K562 (cell line): ENCODE data around the gene TMED10. TPM values are rescaled to one million over a fixed set of nuclear protein-coding genes. Genes with fewer than 3 reads are reported as not detected.

Experiments
- GTF2F1 ChIP-seq: IDR thresholded peaks from 2 replicates; pipeline ENCODE4 v1.6.1; 2011; ENCODE audit warnings: low read depth, low read length, improper control_type of control experiment
- HMGN3 ChIP-seq: IDR thresholded peaks from 2 replicates; pipeline ENCODE4 v1.6.1; 2011; ENCODE audit warnings: borderline replicate concordance, low read depth, mild to moderate bottlenecking, mixed read lengths, low read length; ENCODE audit not compliant: insufficient read length; ENCODE audit errors: extremely low read depth
- KDM4B ChIP-seq, 2 experiments: fragments of 450-650 bp in 1 of 2; sonication (generic) in 1 of 2; IDR thresholded peaks; 2 replicates each; pipeline ENCODE4 v1.6.1; 2016 to 2017; ENCODE audit warnings: borderline replicate concordance in 2 of 2, antibody characterized with exemption in 1 of 2, low read depth in 1 of 2, mild to moderate bottlenecking in 1 of 2
- LARP7 ChIP-seq: fragments of 450-650 bp; IDR thresholded peaks from 2 replicates; pipeline ENCODE4 v1.6.1; 2016
- NBN ChIP-seq: fragments of 450-650 bp; IDR thresholded peaks from 2 replicates; pipeline ENCODE4 v1.6.1; 2016; ENCODE audit warnings: low read depth, mild to moderate bottlenecking
- NCOA1 ChIP-seq: fragments of 450-650 bp; IDR thresholded peaks from 2 replicates; pipeline ENCODE4 v1.6.1; 2016; ENCODE audit warnings: low read depth
- NCOA2 ChIP-seq, 2 experiments: fragments of 450-650 bp; IDR thresholded peaks; 2 replicates each; pipeline ENCODE4 v1.6.1; 2018; ENCODE audit warnings: mild to moderate bottlenecking in 2 of 2, moderate library complexity in 1 of 2; ENCODE audit not compliant: partially characterized antibody in 2 of 2
- NFRKB ChIP-seq: fragments of 450-650 bp; IDR thresholded peaks from 2 replicates; pipeline ENCODE4 v1.6.1; 2016; ENCODE audit warnings: low read depth
- NR2C1 ChIP-seq, 2 experiments: fragments of 450-650 bp; IDR thresholded peaks; 2 replicates each; pipeline ENCODE4 v1.6.1; 2017; ENCODE audit warnings: mild to moderate bottlenecking in 2 of 2, antibody characterized with exemption in 1 of 2, inconsistent platforms in 1 of 2, missing compliant biosample characterization in 1 of 2, missing genetic modification characterization in 1 of 2
- SIN3A ChIP-seq, 2 experiments: fragments of 150-350 bp in 1 of 2; IDR thresholded peaks; 2 replicates each; pipeline ENCODE4 v1.6.1; 2011 to 2016; ENCODE audit warnings: borderline replicate concordance in 2 of 2, low read depth in 2 of 2, low read length in 2 of 2, mild to moderate bottlenecking in 2 of 2, moderate library complexity in 2 of 2; ENCODE audit not compliant: control insufficient read depth in 1 of 2
- SMARCA5 ChIP-seq: fragments of 450-650 bp; IDR thresholded peaks from 2 replicates; pipeline ENCODE4 v1.6.1; 2016
- TAF7 ChIP-seq: fragments of 450-650 bp; IDR thresholded peaks from 2 replicates; pipeline ENCODE4 v1.6.1; 2016; ENCODE audit warnings: missing genetic modification characterization, missing compliant biosample characterization
- TRIM24 ChIP-seq, 2 experiments: fragments of 450-650 bp; IDR thresholded peaks; 2 replicates each; pipeline ENCODE4 v1.6.1; 2016
- ZBTB7A ChIP-seq: IDR thresholded peaks from 2 replicates; pipeline ENCODE4 v1.6.1; 2011; ENCODE audit warnings: low read depth, mild to moderate bottlenecking, low read length, moderate library complexity, borderline replicate concordance; ENCODE audit not compliant: control insufficient read depth
- ZNF23 ChIP-seq: fragments of 250-450 bp; sonication (Bioruptor Pico); IDR thresholded peaks from 2 replicates; pipeline ENCODE4 v1.4.0; 2020; ENCODE audit warnings: mild to moderate bottlenecking
- polyA plus RNA-seq, 8 experiments: library from polyadenylated mRNA; depleted of rRNA in 4 of 8; stranded (reverse) in 5 of 8; unstranded in 3 of 8; fragments of >200 nt; fragmentation: Nextera tagmentation in 2 of 8; fragmentation: Illumina TruSeq in 1 of 8; extraction: Ambion mirVana in 2 of 8; extraction: Trizol in 1 of 8; gene quantifications; 2 replicates each; pipeline versions ENCODE4 v1.2.1 to v1.2.3, GENCODE V29; 2011 to 2014; ENCODE audit warnings: inconsistent platforms in 1 of 8, missing spikeins in 1 of 8
- total RNA-seq, 7 experiments: library from RNA; depleted of rRNA in 6 of 7; stranded (reverse); fragments of >200 nt in 6 of 7; fragmentation: Illumina TruSeq in 2 of 7; extraction: Trizol in 2 of 7; gene quantifications; 2 replicates each; pipeline versions ENCODE4 v1.2.1 to v1.2.3, GENCODE V29; 2011 to 2021; ENCODE audit warnings: low replicate concordance in 1 of 7
- TF ChIP-seq, protein P1 (sequence below), 2 experiments: fragments of 450-650 bp in 1 of 2; sonication (generic) in 1 of 2; formaldehyde crosslinking in 1 of 2; IDR thresholded peaks in 1 of 2; conservative IDR thresholded peaks in 1 of 2; 2 replicates each; pipeline versions ENCODE4 v1.6.1 to v1.8.1; 2016 to 2023; ENCODE audit warnings: mild to moderate bottlenecking in 2 of 2, moderate library complexity in 2 of 2, inconsistent platforms in 1 of 2, missing genetic modification reagents in 1 of 2
- TF ChIP-seq, protein P2 (sequence below): sonication (generic); formaldehyde crosslinking; IDR thresholded peaks from 2 replicates; pipeline ENCODE4 v1.8.1; 2023; ENCODE audit warnings: mild to moderate bottlenecking, missing genetic modification reagents
- TF ChIP-seq, protein P3 (sequence below), 2 experiments: fragments of 250-450 bp in 1 of 2; fragments of 450-650 bp in 1 of 2; sonication (Bioruptor Pico) in 1 of 2; IDR thresholded peaks; 2 replicates each; pipeline versions ENCODE4 v1.6.1 to v1.8.0; 2016 to 2021; ENCODE audit warnings: mild to moderate bottlenecking in 2 of 2, moderate library complexity in 2 of 2, missing compliant biosample characterization in 1 of 2, missing genetic modification characterization in 1 of 2

TMED10 gene
- total and polyA plus RNA-seq, 9 of the 15 experiments (the other 6 are each of a cell fraction or from before 2014, with no cell fraction given) = 62.2 to 233 (median 124) TPM

DNA sequence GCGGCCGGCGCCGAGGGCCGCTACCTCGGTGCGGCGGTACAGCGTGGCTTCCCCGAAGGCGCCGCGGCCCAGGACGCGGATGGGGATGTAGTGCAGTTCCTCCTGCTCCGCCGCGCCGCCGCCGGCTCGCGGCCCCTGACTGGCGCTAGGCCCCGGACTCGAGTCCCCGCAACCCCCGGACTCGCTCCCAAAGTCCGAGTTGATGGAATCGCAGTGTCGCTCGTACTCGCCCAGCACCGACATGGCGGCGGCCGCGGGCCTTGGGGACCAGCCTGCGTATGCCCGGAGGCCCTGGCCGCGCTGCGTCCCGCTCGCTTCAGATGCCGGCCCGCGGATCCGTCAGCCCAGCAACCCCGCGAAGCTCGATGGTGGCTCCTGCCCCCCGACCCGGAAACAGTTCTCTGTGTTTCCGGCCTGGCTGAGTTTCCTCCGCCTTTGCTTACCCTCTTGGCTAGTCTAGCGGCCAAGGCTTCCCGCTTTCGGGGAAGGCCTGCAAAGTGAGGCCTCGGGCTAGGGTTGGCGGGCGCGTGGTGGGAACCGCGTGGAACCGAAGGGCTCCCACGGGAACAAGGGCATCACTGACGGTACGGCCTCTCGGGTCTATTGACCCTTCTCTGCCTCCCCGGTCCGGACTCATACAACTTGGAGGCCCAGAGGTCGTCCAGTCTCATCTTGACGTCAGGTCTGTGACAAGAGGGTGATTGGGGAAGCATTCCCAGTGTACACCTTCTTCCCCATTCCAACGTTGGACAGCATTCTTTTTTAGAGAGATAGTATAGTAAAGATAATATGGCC lies 49.5 kb downstream of the TMED10 start, which contains the start of gene NEK9 (continued):
- TF ChIP-seq HMGN3 (peak; percentile 50), ZBTB7A (peak; percentile 36; the same call in 1 of the 2 replicates), NCOA2 (IDR thresholded peaks at IDR 0.05; ENCODE audit: partially characterized antibody in 2 of 2) (no peak), NCOA1 (0 out of 2 replicates have a peak, but pooled peaks have one; percentile 57), SMARCA5 (no peak), TAF7 (tag) (peak; percentile 71), SIN3A (IDR thresholded peaks at IDR 0.05; ENCODE audit: borderline replicate concordance in 2 of 2, control insufficient read depth in 1 of 2, low read depth in 2 of 2, low read length in 2 of 2) (no peak), TRIM24 (IDR thresholded peaks at IDR 0.05) (peak in 1 of 2 experiments; percentile 34; a peak in 1 of 4 replicates), NR2C1 (IDR thresholded peaks at IDR 0.05) (peak; percentile 99), NR2C1 (tag; IDR thresholded peaks at IDR 0.05) (peak; percentile 99), NBN (0 out of 2 replicates have a peak, but pooled peaks have one; percentile 52), LARP7 (no peak), NFRKB (peak; percentile 91; the same call in 1 of the 2 replicates), ZNF23 (CRISPR knock-in tag) (no peak), KDM4B (IDR thresholded peaks at IDR 0.05; ENCODE audit: borderline replicate concordance in 2 of 2, low read depth in 1 of 2) (peak in 1 of 2 experiments; percentile 54; a peak in 1 of 4 replicates), GTF2F1 (peak; percentile 72; the same call in 1 of the 2 replicates)
- TF ChIP-seq, protein P1, sequence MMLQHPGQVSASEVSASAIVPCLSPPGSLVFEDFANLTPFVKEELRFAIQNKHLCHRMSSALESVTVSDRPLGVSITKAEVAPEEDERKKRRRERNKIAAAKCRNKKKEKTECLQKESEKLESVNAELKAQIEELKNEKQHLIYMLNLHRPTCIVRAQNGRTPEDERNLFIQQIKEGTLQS (IDR thresholded peaks at IDR 0.05) = no peak
- TF ChIP-seq, protein P1 (CRISPR knock-in tag; conservative IDR thresholded peaks at IDR 0.05) = no peak
- TF ChIP-seq, protein P2, sequence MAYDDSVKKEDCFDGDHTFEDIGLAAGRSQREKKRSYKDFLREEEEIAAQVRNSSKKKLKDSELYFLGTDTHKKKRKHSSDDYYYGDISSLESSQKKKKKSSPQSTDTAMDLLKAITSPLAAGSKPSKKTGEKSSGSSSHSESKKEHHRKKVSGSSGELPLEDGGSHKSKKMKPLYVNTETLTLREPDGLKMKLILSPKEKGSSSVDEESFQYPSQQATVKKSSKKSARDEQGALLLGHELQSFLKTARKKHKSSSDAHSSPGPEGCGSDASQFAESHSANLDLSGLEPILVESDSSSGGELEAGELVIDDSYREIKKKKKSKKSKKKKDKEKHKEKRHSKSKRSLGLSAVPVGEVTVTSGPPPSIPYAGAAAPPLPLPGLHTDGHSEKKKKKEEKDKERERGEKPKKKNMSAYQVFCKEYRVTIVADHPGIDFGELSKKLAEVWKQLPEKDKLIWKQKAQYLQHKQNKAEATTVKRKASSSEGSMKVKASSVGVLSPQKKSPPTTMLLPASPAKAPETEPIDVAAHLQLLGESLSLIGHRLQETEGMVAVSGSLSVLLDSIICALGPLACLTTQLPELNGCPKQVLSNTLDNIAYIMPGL (CRISPR knock-in tag) = peak; percentile 58; the same call in 1 of the 2 replicates
- TF ChIP-seq, protein P3, sequence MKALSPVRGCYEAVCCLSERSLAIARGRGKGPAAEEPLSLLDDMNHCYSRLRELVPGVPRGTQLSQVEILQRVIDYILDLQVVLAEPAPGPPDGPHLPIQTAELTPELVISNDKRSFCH (CRISPR knock-in tag; IDR thresholded peaks at IDR 0.05) = no peak
- TF ChIP-seq, protein P3 (tag; IDR thresholded peaks at IDR 0.05) = 0 out of 2 replicates have a peak, but pooled peaks have one; percentile 51
